ENCODE data around the gene RAD51B.

GRCh38 chr14:68469208-68469713 lies 649.7 kb downstream of the RAD51B start:
- TF ChIP-seq, protein P1, sequence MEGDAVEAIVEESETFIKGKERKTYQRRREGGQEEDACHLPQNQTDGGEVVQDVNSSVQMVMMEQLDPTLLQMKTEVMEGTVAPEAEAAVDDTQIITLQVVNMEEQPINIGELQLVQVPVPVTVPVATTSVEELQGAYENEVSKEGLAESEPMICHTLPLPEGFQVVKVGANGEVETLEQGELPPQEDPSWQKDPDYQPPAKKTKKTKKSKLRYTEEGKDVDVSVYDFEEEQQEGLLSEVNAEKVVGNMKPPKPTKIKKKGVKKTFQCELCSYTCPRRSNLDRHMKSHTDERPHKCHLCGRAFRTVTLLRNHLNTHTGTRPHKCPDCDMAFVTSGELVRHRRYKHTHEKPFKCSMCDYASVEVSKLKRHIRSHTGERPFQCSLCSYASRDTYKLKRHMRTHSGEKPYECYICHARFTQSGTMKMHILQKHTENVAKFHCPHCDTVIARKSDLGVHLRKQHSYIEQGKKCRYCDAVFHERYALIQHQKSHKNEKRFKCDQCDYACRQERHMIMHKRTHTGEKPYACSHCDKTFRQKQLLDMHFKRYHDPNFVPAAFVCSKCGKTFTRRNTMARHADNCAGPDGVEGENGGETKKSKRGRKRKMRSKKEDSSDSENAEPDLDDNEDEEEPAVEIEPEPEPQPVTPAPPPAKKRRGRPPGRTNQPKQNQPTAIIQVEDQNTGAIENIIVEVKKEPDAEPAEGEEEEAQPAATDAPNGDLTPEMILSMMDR (optimal IDR thresholded peaks at IDR 0.05 in 1 of 3, IDR thresholded peaks at IDR 0.05 in 1 of 3, conservative IDR thresholded peaks at IDR 0.05 in 1 of 3; ENCODE audit: extremely low read depth in 1 of 3, insufficient read depth in 2 of 3, low read length in 3 of 3) = no peak
- no peak for TF ChIP-seq EZH2 (IDR thresholded peaks at IDR 0.05; ENCODE audit: low read length)

All from keratinocyte (primary cell).